ENCODE measurements around the gene BCAS1.
"Not testable (repeated sequence)": the region's sequence is repeated elsewhere in the genome, so short reads cannot be mapped to it uniquely, and the experiment has no call there.

BCAS1 gene

GRCh38 chr20:54019127-54019526 lies 51.3 kb downstream of the BCAS1 start:
- Mint-ChIP-seq H3K36me3 (ENCODE audit: low read depth) (no peaks in the 10 kb centered on the region), H3K4me1 (ENCODE audit: low read depth) (peaks cover 9% of the 10 kb centered on the region), H3K27ac (no peak overlapping the region), H3K4me3 (no peak overlapping the region), H3K27me3 (ENCODE audit: low read depth) (peaks cover 1% of the 10 kb centered on the region), H3K9me3 (no peaks in the 10 kb centered on the region)

- Mint-ChIP-seq H3K4me1 (ENCODE audit: low read depth) (peaks cover 9% of the 10 kb centered on the region), H3K27ac (peak overlapping the region; percentile 6), H3K9me3 (no peaks in the 10 kb centered on the region), H3K27me3 (ENCODE audit: low read depth) (peaks cover 2% of the 10 kb centered on the region), H3K4me3 (no peak overlapping the region), H3K36me3 (ENCODE audit: low read depth) (no peaks in the 10 kb centered on the region)
These were observed 52.5 kb downstream of the BCAS1 start for GRCh38 chr20:54017846-54018245.

- H3K27ac Mint-ChIP-seq, result no peak overlapping the region
These were observed 54.9 kb downstream of the BCAS1 start for GRCh38 chr20:54015496-54015895.

GRCh38 chr20:54014293-54014926 lies 56.0 kb downstream of the BCAS1 start:
- Mint-ChIP-seq H3K4me1 (ENCODE audit: low read depth) (peaks cover 9% of the 10 kb centered on the region), H3K27ac (no peak overlapping the region), H3K36me3 (ENCODE audit: low read depth) (no peaks in the 10 kb centered on the region), H3K27me3 (ENCODE audit: low read depth) (peaks cover 18% of the 10 kb centered on the region), H3K9me3 (no peaks in the 10 kb centered on the region), H3K4me3 (no peak overlapping the region)

More at GRCh38 chr20:54015496-54015895, 54.9 kb downstream of the BCAS1 start:
- Mint-ChIP-seq H3K36me3 (ENCODE audit: low read depth) (no peaks in the 10 kb centered on the region), H3K27me3 (ENCODE audit: low read depth) (peaks cover 8% of the 10 kb centered on the region), H3K4me1 (ENCODE audit: low read depth) (peaks cover 9% of the 10 kb centered on the region), H3K4me3 (no peak overlapping the region), H3K9me3 (no peaks in the 10 kb centered on the region)

- H3K4me3 Mint-ChIP-seq, result no peak overlapping the region
- H3K27ac Mint-ChIP-seq, result no peak overlapping the region
- no peaks in the 10 kb centered on the region for H3K36me3 Mint-ChIP-seq (ENCODE audit: low read depth)
- peaks cover 9% of the 10 kb centered on the region for H3K4me1 Mint-ChIP-seq (ENCODE audit: low read depth)
- H3K9me3 Mint-ChIP-seq, result no peaks in the 10 kb centered on the region
- H3K27me3 Mint-ChIP-seq (ENCODE audit: low read depth), result peaks cover 23% of the 10 kb centered on the region
These were observed 56.9 kb downstream of the BCAS1 start for GRCh38 chr20:54013471-54013870.

GRCh38 chr20:54011346-54011745 lies 59.0 kb downstream of the BCAS1 start:
- Mint-ChIP-seq H3K27me3 (ENCODE audit: low read depth) (peaks cover 23% of the 10 kb centered on the region), H3K4me1 (ENCODE audit: low read depth) (no peaks in the 10 kb centered on the region), H3K36me3 (ENCODE audit: low read depth) (no peaks in the 10 kb centered on the region)

GRCh38 chr20:54006216-54006615 lies 64.2 kb downstream of the BCAS1 start:
- Mint-ChIP-seq H3K27me3 (ENCODE audit: low read depth) (peaks cover 20% of the 10 kb centered on the region), H3K9me3 (peaks cover 14% of the 10 kb centered on the region)
- not testable (repeated sequence) for H3K4me1 Mint-ChIP-seq (ENCODE audit: low read depth); H3K27ac Mint-ChIP-seq; H3K36me3 Mint-ChIP-seq (ENCODE audit: low read depth); H3K4me3 Mint-ChIP-seq

More at GRCh38 chr20:54011346-54011745, 59.0 kb downstream of the BCAS1 start:
- Mint-ChIP-seq H3K4me3 (no peak overlapping the region), H3K9me3 (no peaks in the 10 kb centered on the region), H3K27ac (no peak overlapping the region)

GRCh38 chr20:54005524-54005923 lies 64.9 kb downstream of the BCAS1 start:
- H3K27me3 Mint-ChIP-seq (ENCODE audit: low read depth), result peaks cover 17% of the 10 kb centered on the region
- peaks cover 1% of the 10 kb centered on the region for H3K4me1 Mint-ChIP-seq (ENCODE audit: low read depth)
- peaks cover 21% of the 10 kb centered on the region for H3K9me3 Mint-ChIP-seq
- peaks cover 2% of the 10 kb centered on the region for H3K36me3 Mint-ChIP-seq (ENCODE audit: low read depth)
- no peak overlapping the region for H3K4me3 Mint-ChIP-seq
- H3K27ac Mint-ChIP-seq, result no peak overlapping the region

- no peak overlapping the region for H3K27ac Mint-ChIP-seq
- peaks cover 1% of the 10 kb centered on the region for H3K4me1 Mint-ChIP-seq (ENCODE audit: low read depth)
- H3K27me3 Mint-ChIP-seq (ENCODE audit: low read depth), result peaks cover 7% of the 10 kb centered on the region
- H3K9me3 Mint-ChIP-seq, result peaks cover 27% of the 10 kb centered on the region
- peaks cover 2% of the 10 kb centered on the region for H3K36me3 Mint-ChIP-seq (ENCODE audit: low read depth)
- H3K4me3 Mint-ChIP-seq, result no peak overlapping the region
These were observed 65.9 kb downstream of the BCAS1 start for GRCh38 chr20:54004445-54004844.

GRCh38 chr20:54002741-54003140 lies 67.7 kb downstream of the BCAS1 start:
- peaks cover 1% of the 10 kb centered on the region for H3K4me1 Mint-ChIP-seq (ENCODE audit: low read depth)

GRCh38 chr20:54002056-54002575 lies 68.3 kb downstream of the BCAS1 start:
- Mint-ChIP-seq H3K27me3 (ENCODE audit: low read depth) (peaks cover 3% of the 10 kb centered on the region), H3K4me1 (ENCODE audit: low read depth) (peaks cover 1% of the 10 kb centered on the region), H3K9me3 (peaks cover 27% of the 10 kb centered on the region), H3K27ac (no peak overlapping the region), H3K36me3 (ENCODE audit: low read depth) (peaks cover 2% of the 10 kb centered on the region), H3K4me3 (no peak overlapping the region)

More at GRCh38 chr20:54002741-54003140, 67.7 kb downstream of the BCAS1 start:
- Mint-ChIP-seq H3K36me3 (ENCODE audit: low read depth) (peaks cover 2% of the 10 kb centered on the region), H3K27ac (no peak overlapping the region), H3K27me3 (ENCODE audit: low read depth) (peaks cover 3% of the 10 kb centered on the region), H3K4me3 (no peak overlapping the region), H3K9me3 (peaks cover 27% of the 10 kb centered on the region)

GRCh38 chr20:54000914-54001313 lies 69.5 kb downstream of the BCAS1 start:
- H3K4me1 Mint-ChIP-seq (ENCODE audit: low read depth), result peaks cover 1% of the 10 kb centered on the region
- no peak overlapping the region for H3K4me3 Mint-ChIP-seq
- peaks cover 2% of the 10 kb centered on the region for H3K36me3 Mint-ChIP-seq (ENCODE audit: low read depth)
- H3K27ac Mint-ChIP-seq, result no peak overlapping the region
- H3K27me3 Mint-ChIP-seq (ENCODE audit: low read depth), result peaks cover 13% of the 10 kb centered on the region
- H3K9me3 Mint-ChIP-seq, result peaks cover 27% of the 10 kb centered on the region

- peaks cover 1% of the 10 kb centered on the region for H3K4me1 Mint-ChIP-seq (ENCODE audit: low read depth)
- H3K36me3 Mint-ChIP-seq (ENCODE audit: low read depth), result peaks cover 2% of the 10 kb centered on the region
- H3K4me3 Mint-ChIP-seq, result no peak overlapping the region
- no peak overlapping the region for H3K27ac Mint-ChIP-seq
- H3K9me3 Mint-ChIP-seq, result peaks cover 27% of the 10 kb centered on the region
- peaks cover 15% of the 10 kb centered on the region for H3K27me3 Mint-ChIP-seq (ENCODE audit: low read depth)
These were observed 70.1 kb downstream of the BCAS1 start for GRCh38 chr20:54000262-54000661.

GRCh38 chr20:53999077-53999476 lies 71.3 kb downstream of the BCAS1 start:
- Mint-ChIP-seq H3K36me3 (ENCODE audit: low read depth) (peaks cover 2% of the 10 kb centered on the region), H3K27ac (no peak overlapping the region), H3K27me3 (ENCODE audit: low read depth) (peaks cover 15% of the 10 kb centered on the region), H3K9me3 (peaks cover 27% of the 10 kb centered on the region), H3K4me1 (ENCODE audit: low read depth) (peaks cover 1% of the 10 kb centered on the region), H3K4me3 (no peak overlapping the region)

GRCh38 chr20:53996584-53997486 lies 73.6 kb downstream of the BCAS1 start:
- peaks cover 22% of the 10 kb centered on the region for H3K27me3 Mint-ChIP-seq (ENCODE audit: low read depth)
- H3K27ac Mint-ChIP-seq, result no peak overlapping the region
- H3K36me3 Mint-ChIP-seq (ENCODE audit: low read depth), result no peaks in the 10 kb centered on the region
- H3K9me3 Mint-ChIP-seq, result peaks cover 19% of the 10 kb centered on the region
- peaks cover 1% of the 10 kb centered on the region for H3K4me1 Mint-ChIP-seq (ENCODE audit: low read depth)
- no peak overlapping the region for H3K4me3 Mint-ChIP-seq

Measured in T-helper 1 cell treated with Interleukin-12 subunit alpha and Interleukin-12 subunit beta and Interleukin-4 antibody, amounts not matched to agents 30 μg/mL and 1 μg/mL, for 36 hours (primary cell).